RPMI8226 (cell line): ENCODE measurements around the gene NSRP1.
"Not testable (repeated sequence)": the region's sequence is repeated elsewhere in the genome, so short reads cannot be mapped to it uniquely, and the experiment has no call there.

Experiments used
- DNase-seq: peaks from one replicate; pipeline ENCODE4 v3.0.0-alpha.2; 2015

NSRP1 gene

GRCh38 chr17:30188211-30188939 is 71.8 kb downstream of the NSRP1 start:
- DNase-seq = no peak

GRCh38 chr17:30191072-30191471 is 74.5 kb downstream of the NSRP1 start:
- no peak for DNase-seq

- DNase-seq = no peak
These were observed 79.9 kb downstream of the NSRP1 start for GRCh38 chr17:30196504-30196903.

- no peak for DNase-seq
These were observed 80.8 kb downstream of the NSRP1 start for GRCh38 chr17:30197416-30197815.

GRCh38 chr17:30199600-30199999 is 83.0 kb downstream of the NSRP1 start:
- no peak for DNase-seq

- DNase-seq = no peak
These were observed 83.5 kb downstream of the NSRP1 start for GRCh38 chr17:30200106-30200505.

GRCh38 chr17:30200656-30201055 is 84.0 kb downstream of the NSRP1 start:
- not testable (repeated sequence) for DNase-seq

GRCh38 chr17:30203471-30203981 is 86.9 kb downstream of the NSRP1 start:
- no peak for DNase-seq

- DNase-seq = no peak
These were observed 91.0 kb downstream of the NSRP1 start for GRCh38 chr17:30207655-30208054.

- no peak for DNase-seq
These were observed 91.6 kb downstream of the NSRP1 start for GRCh38 chr17:30208214-30208613.

- no peak for DNase-seq
These were observed 93.3 kb downstream of the NSRP1 start for GRCh38 chr17:30209930-30210329.

- DNase-seq = no peak
These were observed 93.8 kb downstream of the NSRP1 start for GRCh38 chr17:30210366-30210765.

- DNase-seq = no peak
These were observed 94.3 kb downstream of the NSRP1 start for GRCh38 chr17:30210901-30211300.

- DNase-seq = no peak
These were observed 94.8 kb downstream of the NSRP1 start for GRCh38 chr17:30211371-30211770.

- DNase-seq = no peak
These were observed 96.1 kb downstream of the NSRP1 start for GRCh38 chr17:30212750-30213149.

GRCh38 chr17:30217054-30217453 is 100.4 kb downstream of the NSRP1 start:
- DNase-seq = no peak

GRCh38 chr17:30217746-30218245 is 101.2 kb downstream of the NSRP1 start:
- no peak for DNase-seq

GRCh38 chr17:30218799-30219198 is 102.2 kb downstream of the NSRP1 start:
- no peak for DNase-seq

- DNase-seq = no peak
These were observed 102.7 kb downstream of the NSRP1 start for GRCh38 chr17:30219315-30219714.

- DNase-seq = no peak
These were observed 103.2 kb downstream of the NSRP1 start for GRCh38 chr17:30219833-30220232.

- no peak for DNase-seq
These were observed 103.8 kb downstream of the NSRP1 start for GRCh38 chr17:30220414-30220813.

GRCh38 chr17:30221346-30221745 is 104.7 kb downstream of the NSRP1 start:
- no peak for DNase-seq

- no peak for DNase-seq
These were observed 105.6 kb downstream of the NSRP1 start for GRCh38 chr17:30222251-30222650.

- no peak for DNase-seq
These were observed 106.1 kb downstream of the NSRP1 start for GRCh38 chr17:30222721-30223175.
